ENCODE results near the gene FANCC. TPM values are rescaled to one million over a fixed set of nuclear protein-coding genes. Genes with fewer than 3 reads are reported as not detected.

FANCC gene
- total RNA-seq, 1 experiment from 2014 or later: 14.0 TPM

- no peak overlapping the region for H3K4me3 ChIP-seq (ENCODE audit: low read length)
- no peaks in the 10 kb centered on the region for H3K79me2 ChIP-seq (ENCODE audit: low read length)
- H3K4me2 ChIP-seq (ENCODE audit: low read depth, low read length, poor library complexity, severe bottlenecking): no peak overlapping the region
- no peaks in the 10 kb centered on the region for H3K9me3 ChIP-seq (ENCODE audit: low read length)
- H2AFZ ChIP-seq (ENCODE audit: low read length): no peak overlapping the region
- no peaks in the 10 kb centered on the region for H3K4me1 ChIP-seq (ENCODE audit: low read length)
- H4K20me1 ChIP-seq (ENCODE audit: insufficient read depth, low read depth, low read length): no peaks in the 10 kb centered on the region
- DNase-seq: no peak
- H3K9me2 ChIP-seq (replicated peaks; ENCODE audit: insufficient read depth, low read length): no peaks in the 10 kb centered on the region
- no peak overlapping the region for H3K27ac ChIP-seq (ENCODE audit: low read length)
- H3K36me3 ChIP-seq (ENCODE audit: insufficient read depth, low read length): no peaks in the 10 kb centered on the region
- H3K9ac ChIP-seq (ENCODE audit: low read length): no peak overlapping the region
- no peaks in the 10 kb centered on the region for H3K27me3 ChIP-seq (ENCODE audit: low read length)
These were observed 33.5 kb upstream of the FANCC start for GRCh38 chr9:95351051-95351450.

- Histone ChIP-seq H3K27ac (ENCODE audit: low read length) (no peak overlapping the region), H2AFZ (ENCODE audit: low read length) (no peak overlapping the region), H3K9me3 (ENCODE audit: low read length) (no peaks in the 10 kb centered on the region), H4K20me1 (ENCODE audit: insufficient read depth, low read depth, low read length) (no peaks in the 10 kb centered on the region), H3K36me3 (ENCODE audit: insufficient read depth, low read length) (no peaks in the 10 kb centered on the region), H3K27me3 (ENCODE audit: low read length) (no peaks in the 10 kb centered on the region), H3K4me1 (ENCODE audit: low read length) (no peaks in the 10 kb centered on the region), H3K4me2 (ENCODE audit: low read depth, low read length, poor library complexity, severe bottlenecking) (no peak overlapping the region), H3K4me3 (ENCODE audit: low read length) (no peak overlapping the region), H3K9ac (ENCODE audit: low read length) (no peak overlapping the region), H3K79me2 (ENCODE audit: low read length) (no peaks in the 10 kb centered on the region), H3K9me2 (replicated peaks; ENCODE audit: insufficient read depth, low read length) (no peaks in the 10 kb centered on the region)
- no peak for DNase-seq
These were observed 32.8 kb upstream of the FANCC start for GRCh38 chr9:95350266-95350665.

GRCh38 chr9:95349091-95350038 is 31.9 kb upstream of the FANCC start:
- H3K4me3 ChIP-seq (ENCODE audit: low read length): no peak overlapping the region
- H3K9me3 ChIP-seq (ENCODE audit: low read length): no peaks in the 10 kb centered on the region
- no peaks in the 10 kb centered on the region for H3K9me2 ChIP-seq (replicated peaks; ENCODE audit: insufficient read depth, low read length)
- no peak overlapping the region for H2AFZ ChIP-seq (ENCODE audit: low read length)
- H3K27me3 ChIP-seq (ENCODE audit: low read length): no peaks in the 10 kb centered on the region
- DNase-seq: no peak
- H3K36me3 ChIP-seq (ENCODE audit: insufficient read depth, low read length): no peaks in the 10 kb centered on the region
- no peaks in the 10 kb centered on the region for H3K79me2 ChIP-seq (ENCODE audit: low read length)
- no peak overlapping the region for H3K4me2 ChIP-seq (ENCODE audit: low read depth, low read length, poor library complexity, severe bottlenecking)
- no peaks in the 10 kb centered on the region for H4K20me1 ChIP-seq (ENCODE audit: insufficient read depth, low read depth, low read length)
- no peaks in the 10 kb centered on the region for H3K4me1 ChIP-seq (ENCODE audit: low read length)
- no peak overlapping the region for H3K9ac ChIP-seq (ENCODE audit: low read length)
- no peak overlapping the region for H3K27ac ChIP-seq (ENCODE audit: low read length)

GRCh38 chr9:95346021-95346420 is 28.5 kb upstream of the FANCC start:
- no peak for DNase-seq
- Histone ChIP-seq H3K4me2 (ENCODE audit: low read depth, low read length, poor library complexity, severe bottlenecking) (no peak overlapping the region), H3K27me3 (ENCODE audit: low read length) (no peaks in the 10 kb centered on the region), H3K36me3 (ENCODE audit: insufficient read depth, low read length) (no peaks in the 10 kb centered on the region), H3K9me3 (ENCODE audit: low read length) (no peaks in the 10 kb centered on the region), H3K27ac (ENCODE audit: low read length) (no peak overlapping the region), H3K79me2 (ENCODE audit: low read length) (no peaks in the 10 kb centered on the region), H2AFZ (ENCODE audit: low read length) (no peak overlapping the region), H3K4me3 (ENCODE audit: low read length) (no peak overlapping the region), H4K20me1 (ENCODE audit: insufficient read depth, low read depth, low read length) (no peaks in the 10 kb centered on the region), H3K4me1 (ENCODE audit: low read length) (no peaks in the 10 kb centered on the region), H3K9me2 (replicated peaks; ENCODE audit: insufficient read depth, low read length) (no peaks in the 10 kb centered on the region), H3K9ac (ENCODE audit: low read length) (no peak overlapping the region)

- no peak overlapping the region for H2AFZ ChIP-seq (ENCODE audit: low read length)
These were observed 27.3 kb upstream of the FANCC start for GRCh38 chr9:95344735-95345325.

GRCh38 chr9:95343725-95344287 is 26.3 kb upstream of the FANCC start:
- Histone ChIP-seq H3K4me1 (ENCODE audit: low read length) (no peaks in the 10 kb centered on the region), H2AFZ (ENCODE audit: low read length) (no peak overlapping the region), H3K4me2 (ENCODE audit: low read depth, low read length, poor library complexity, severe bottlenecking) (no peak overlapping the region), H4K20me1 (ENCODE audit: insufficient read depth, low read depth, low read length) (no peaks in the 10 kb centered on the region), H3K9me3 (ENCODE audit: low read length) (no peaks in the 10 kb centered on the region), H3K9ac (ENCODE audit: low read length) (no peak overlapping the region), H3K27me3 (ENCODE audit: low read length) (no peaks in the 10 kb centered on the region), H3K4me3 (ENCODE audit: low read length) (no peak overlapping the region), H3K9me2 (replicated peaks; ENCODE audit: insufficient read depth, low read length) (no peaks in the 10 kb centered on the region), H3K36me3 (ENCODE audit: insufficient read depth, low read length) (no peaks in the 10 kb centered on the region), H3K79me2 (ENCODE audit: low read length) (no peaks in the 10 kb centered on the region), H3K27ac (ENCODE audit: low read length) (no peak overlapping the region)
- DNase-seq: no peak

More at GRCh38 chr9:95344735-95345325, 27.3 kb upstream of the FANCC start:
- Histone ChIP-seq H3K9me3 (ENCODE audit: low read length) (no peaks in the 10 kb centered on the region), H3K9me2 (replicated peaks; ENCODE audit: insufficient read depth, low read length) (no peaks in the 10 kb centered on the region), H3K27ac (ENCODE audit: low read length) (no peak overlapping the region), H3K27me3 (ENCODE audit: low read length) (no peaks in the 10 kb centered on the region), H3K79me2 (ENCODE audit: low read length) (no peaks in the 10 kb centered on the region), H4K20me1 (ENCODE audit: insufficient read depth, low read depth, low read length) (no peaks in the 10 kb centered on the region), H3K4me2 (ENCODE audit: low read depth, low read length, poor library complexity, severe bottlenecking) (no peak overlapping the region), H3K4me1 (ENCODE audit: low read length) (no peaks in the 10 kb centered on the region), H3K36me3 (ENCODE audit: insufficient read depth, low read length) (no peaks in the 10 kb centered on the region), H3K9ac (ENCODE audit: low read length) (no peak overlapping the region), H3K4me3 (ENCODE audit: low read length) (no peak overlapping the region)
- DNase-seq: no peak

GRCh38 chr9:95342571-95342970 is 25.1 kb upstream of the FANCC start:
- no peak overlapping the region for H3K4me3 ChIP-seq (ENCODE audit: low read length)
- no peaks in the 10 kb centered on the region for H4K20me1 ChIP-seq (ENCODE audit: insufficient read depth, low read depth, low read length)
- DNase-seq: no peak
- no peak overlapping the region for H3K9ac ChIP-seq (ENCODE audit: low read length)
- H3K36me3 ChIP-seq (ENCODE audit: insufficient read depth, low read length): no peaks in the 10 kb centered on the region
- no peaks in the 10 kb centered on the region for H3K9me3 ChIP-seq (ENCODE audit: low read length)
- no peaks in the 10 kb centered on the region for H3K79me2 ChIP-seq (ENCODE audit: low read length)
- no peaks in the 10 kb centered on the region for H3K27me3 ChIP-seq (ENCODE audit: low read length)
- H2AFZ ChIP-seq (ENCODE audit: low read length): no peak overlapping the region
- H3K27ac ChIP-seq (ENCODE audit: low read length): no peak overlapping the region
- H3K4me1 ChIP-seq (ENCODE audit: low read length): no peaks in the 10 kb centered on the region
- no peak overlapping the region for H3K4me2 ChIP-seq (ENCODE audit: low read depth, low read length, poor library complexity, severe bottlenecking)
- no peaks in the 10 kb centered on the region for H3K9me2 ChIP-seq (replicated peaks; ENCODE audit: insufficient read depth, low read length)

- no peaks in the 10 kb centered on the region for H3K9me2 ChIP-seq (replicated peaks; ENCODE audit: insufficient read depth, low read length)
- no peaks in the 10 kb centered on the region for H3K27me3 ChIP-seq (ENCODE audit: low read length)
- H3K4me1 ChIP-seq (ENCODE audit: low read length): no peaks in the 10 kb centered on the region
- H4K20me1 ChIP-seq (ENCODE audit: insufficient read depth, low read depth, low read length): no peaks in the 10 kb centered on the region
- no peak overlapping the region for H2AFZ ChIP-seq (ENCODE audit: low read length)
- H3K27ac ChIP-seq (ENCODE audit: low read length): no peak overlapping the region
- H3K9ac ChIP-seq (ENCODE audit: low read length): no peak overlapping the region
- DNase-seq: peak; percentile 52
- no peaks in the 10 kb centered on the region for H3K36me3 ChIP-seq (ENCODE audit: insufficient read depth, low read length)
- H3K4me3 ChIP-seq (ENCODE audit: low read length): no peak overlapping the region
- no peak overlapping the region for H3K4me2 ChIP-seq (ENCODE audit: low read depth, low read length, poor library complexity, severe bottlenecking)
- H3K9me3 ChIP-seq (ENCODE audit: low read length): no peaks in the 10 kb centered on the region
- H3K79me2 ChIP-seq (ENCODE audit: low read length): no peaks in the 10 kb centered on the region
These were observed 23.9 kb upstream of the FANCC start for GRCh38 chr9:95341293-95341962.

Measured in Karpas-422 (cell line).